ENCODE results near the gene PRKCE. TPM values are rescaled to one million over a fixed set of nuclear protein-coding genes. Genes with fewer than 3 reads are reported as not detected.

The PRKCE gene
- total RNA-seq, 1 donor from 2014 or later, result 15.7 TPM

- no peak for DNase-seq
These were observed 496.3 kb downstream of the PRKCE start for GRCh38 chr2:46147626-46148368.

DNA sequence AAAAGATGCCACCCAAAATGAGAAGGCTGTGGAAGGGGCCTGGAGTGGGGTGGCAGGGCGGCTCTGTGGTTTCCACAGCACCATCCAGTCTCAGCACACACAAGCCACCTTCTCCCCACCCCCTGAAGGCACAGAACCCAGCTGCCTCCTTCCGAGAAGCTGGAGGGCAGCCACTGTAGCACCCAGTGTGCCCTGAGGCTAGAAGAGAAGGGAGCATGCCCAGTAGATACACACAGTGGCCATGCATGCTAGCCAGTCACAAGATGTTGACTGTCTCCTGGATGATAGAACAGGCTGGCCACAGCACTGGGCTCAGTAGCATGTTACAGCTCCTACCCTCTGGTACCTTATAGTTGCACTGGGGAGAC is 496.9 kb downstream of the PRKCE start:
- no peak for DNase-seq

DNA sequence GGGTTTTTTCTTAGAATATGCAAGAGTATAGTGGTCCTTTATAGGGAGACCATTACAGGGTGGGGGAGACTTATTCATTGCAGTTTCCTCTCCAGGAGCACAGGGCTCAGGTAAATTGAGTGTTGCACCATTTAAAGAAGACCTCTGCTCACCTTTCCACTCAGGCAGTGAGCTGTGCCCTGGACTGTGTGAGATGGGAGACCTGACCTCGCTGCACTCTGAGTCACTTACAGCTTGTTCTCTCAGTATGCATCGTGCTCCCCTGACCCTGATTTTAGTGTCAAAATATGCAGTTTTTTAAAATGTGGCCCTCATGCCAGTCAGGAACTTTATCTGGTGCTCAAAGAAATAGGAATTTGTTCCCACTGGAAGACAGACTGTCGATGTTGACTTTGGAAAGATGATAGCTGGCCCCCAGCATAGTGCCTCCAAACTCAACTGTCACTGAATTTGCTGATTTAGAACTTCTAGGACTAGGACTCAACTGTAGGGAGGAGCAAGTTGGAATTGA is 499.0 kb downstream of the PRKCE start:
- no peak for DNase-seq

DNA sequence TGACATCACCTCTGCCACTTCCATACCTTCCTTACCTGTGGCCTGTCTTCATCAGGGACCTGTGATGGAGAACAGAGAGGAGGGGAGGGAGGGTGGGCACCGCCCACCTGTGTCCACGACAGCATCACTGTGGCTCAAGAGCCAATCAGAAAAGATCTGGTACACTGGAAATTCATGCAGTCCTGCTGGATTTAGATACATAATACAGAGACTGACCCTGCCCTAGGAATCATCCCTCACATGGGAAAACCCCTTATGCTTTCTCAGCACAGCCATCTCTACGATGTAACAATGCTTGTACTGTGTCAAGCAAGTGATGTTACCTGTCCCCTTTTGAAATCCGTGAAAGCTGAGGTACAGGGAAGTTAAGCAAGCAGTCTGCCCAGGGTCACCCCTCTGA is 500.1 kb downstream of the PRKCE start:
- no peak for DNase-seq

GRCh38 chr2:46153996-46154753 is 502.7 kb downstream of the PRKCE start:
- DNase-seq, result no peak

GRCh38 chr2:46157072-46157965 is 505.8 kb downstream of the PRKCE start:
- no peak for DNase-seq

GRCh38 chr2:46157966-46158310 is 506.5 kb downstream of the PRKCE start:
- no peak for DNase-seq

- no peak for DNase-seq
These were observed 507.2 kb downstream of the PRKCE start for GRCh38 chr2:46158661-46159060.

- DNase-seq, result no peak
These were observed 508.9 kb downstream of the PRKCE start for GRCh38 chr2:46160326-46160725.

GRCh38 chr2:46161315-46161714 is 509.8 kb downstream of the PRKCE start:
- DNase-seq, result no peak

DNA sequence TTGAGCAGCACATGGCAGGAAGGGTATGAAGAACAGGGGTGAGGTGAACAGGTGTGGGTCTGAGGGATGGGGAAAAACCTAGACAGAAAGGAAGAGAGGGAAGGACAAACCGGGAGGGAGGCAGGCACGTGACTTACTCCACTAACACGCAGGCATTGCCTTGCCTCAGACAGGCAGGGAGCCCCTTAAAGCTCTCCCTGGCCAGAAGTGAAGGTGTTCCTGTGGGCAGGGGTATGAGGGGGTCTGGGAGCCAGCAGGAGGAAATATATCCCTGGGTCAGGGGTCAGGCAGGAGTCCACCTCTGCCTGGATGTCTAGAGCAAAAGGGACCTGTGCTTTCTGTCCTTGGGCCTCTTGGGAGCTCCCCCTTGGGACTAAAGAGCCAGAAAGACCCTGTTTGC is 510.4 kb downstream of the PRKCE start:
- no peak for DNase-seq

DNA sequence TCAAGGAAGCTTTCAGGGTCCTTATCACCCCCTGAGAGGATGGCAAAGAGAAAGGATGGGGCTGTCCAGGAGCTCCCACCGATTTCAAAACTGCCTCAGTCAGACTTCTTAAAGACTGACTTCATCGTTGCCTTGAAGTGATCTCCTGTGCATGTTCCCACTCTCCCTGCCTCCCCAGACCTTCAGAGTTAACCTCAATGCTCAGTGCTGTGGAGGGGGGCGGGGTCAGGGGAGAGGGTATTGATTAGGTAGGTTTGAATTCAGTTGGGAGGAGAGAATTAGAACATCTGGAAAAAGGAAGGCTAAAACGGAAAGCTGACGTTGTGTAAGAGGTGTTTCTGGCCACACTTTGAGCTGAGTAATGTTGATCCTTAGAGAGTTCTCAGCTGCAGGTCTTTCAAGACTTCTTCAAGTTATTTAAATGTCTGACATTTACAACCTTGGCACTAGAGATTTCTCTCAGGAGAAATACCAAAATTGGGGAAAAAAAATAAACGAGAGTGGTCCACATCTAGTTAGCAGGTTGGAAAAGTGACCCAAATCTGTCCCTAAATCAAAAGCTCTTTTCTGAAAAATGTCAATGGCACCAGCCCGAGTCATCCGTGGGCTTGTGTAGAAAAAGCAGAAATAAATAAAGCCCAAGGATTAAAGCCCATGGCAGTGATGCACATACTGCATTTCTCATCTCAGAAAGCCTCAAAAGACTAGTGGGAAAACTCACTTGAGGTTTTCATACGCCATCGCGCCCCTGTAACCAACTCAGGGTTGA is 511.0 kb downstream of the PRKCE start:
- DNase-seq, result peak; percentile 41

- DNase-seq, result no peak
These were observed 511.6 kb downstream of the PRKCE start for GRCh38 chr2:46163098-46163430.

DNA sequence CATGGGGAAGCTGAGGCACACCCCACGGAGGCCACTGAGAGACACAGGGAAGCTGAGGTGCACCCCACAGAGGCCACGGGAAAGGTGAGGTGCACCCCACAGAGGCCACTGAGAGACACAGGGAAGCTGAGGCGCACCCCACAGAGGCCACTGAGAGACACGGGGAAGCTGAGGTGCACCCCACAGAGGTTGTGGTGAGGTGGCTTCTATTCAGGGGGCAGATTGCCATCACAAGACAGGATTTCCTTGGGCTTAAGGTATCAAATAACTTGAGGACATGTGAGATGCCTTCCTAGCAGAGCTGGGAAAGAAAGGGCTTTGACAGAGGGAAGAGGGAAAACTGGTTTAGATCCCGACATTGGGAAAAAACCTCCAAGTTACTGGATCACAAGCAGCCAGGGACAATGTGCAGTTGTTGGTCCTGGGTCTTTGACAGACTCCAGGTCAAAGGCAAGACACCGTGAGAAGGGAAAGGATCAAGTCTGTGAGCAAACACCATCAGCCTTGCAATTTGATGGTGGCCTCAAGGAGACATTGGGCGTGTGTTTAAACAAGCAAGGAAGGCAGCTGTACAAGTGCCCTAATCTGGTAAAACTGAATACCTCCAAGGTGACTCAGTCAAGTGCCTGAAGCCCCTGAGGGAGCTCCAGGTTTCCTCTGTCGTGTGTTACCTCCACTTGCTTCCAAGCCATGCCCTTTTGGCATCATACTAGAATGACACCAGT is 512.5 kb downstream of the PRKCE start:
- DNase-seq, result no peak

DNA sequence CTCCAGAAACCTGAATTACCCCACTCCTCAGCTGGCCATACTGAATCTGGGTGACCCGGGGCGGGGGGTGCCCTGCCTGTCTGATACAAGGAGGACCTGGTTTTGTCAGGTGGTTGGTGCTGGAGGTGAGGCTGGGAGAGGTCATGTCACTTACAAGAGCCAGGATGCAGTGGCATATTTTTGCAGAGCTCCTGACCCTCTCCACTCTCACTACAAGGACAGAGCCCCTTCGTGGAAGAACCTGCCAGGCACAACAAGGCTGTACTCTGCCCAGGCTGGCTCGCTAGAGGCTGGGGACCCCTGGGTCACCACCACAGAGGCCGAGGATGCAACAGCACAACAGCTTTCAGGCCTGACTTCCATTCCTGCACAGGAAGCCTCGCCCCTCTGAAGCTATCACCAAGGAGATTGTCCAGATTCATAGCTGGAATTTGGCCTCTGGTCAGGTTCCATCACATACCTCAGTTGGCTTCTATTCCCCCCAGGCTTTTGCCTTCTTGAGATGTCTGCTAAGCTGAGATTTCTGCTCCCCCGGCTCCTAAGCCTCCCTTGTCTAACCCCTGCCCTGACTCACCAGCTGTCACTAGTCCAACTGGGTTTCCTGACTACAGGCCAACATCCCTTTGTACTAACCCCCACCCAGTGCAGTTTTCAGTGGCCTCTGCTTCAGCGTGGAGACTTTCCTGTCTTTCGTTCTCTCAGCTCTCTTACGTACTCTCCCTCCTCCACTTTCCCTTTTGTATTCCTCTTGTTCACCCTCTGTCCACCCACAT is 513.2 kb downstream of the PRKCE start:
- DNase-seq, result peak; percentile 72

- DNase-seq, result no peak
These were observed 514.4 kb downstream of the PRKCE start for GRCh38 chr2:46165916-46166315.

GRCh38 chr2:46167406-46167805 is 515.9 kb downstream of the PRKCE start:
- DNase-seq, result no peak

DNA sequence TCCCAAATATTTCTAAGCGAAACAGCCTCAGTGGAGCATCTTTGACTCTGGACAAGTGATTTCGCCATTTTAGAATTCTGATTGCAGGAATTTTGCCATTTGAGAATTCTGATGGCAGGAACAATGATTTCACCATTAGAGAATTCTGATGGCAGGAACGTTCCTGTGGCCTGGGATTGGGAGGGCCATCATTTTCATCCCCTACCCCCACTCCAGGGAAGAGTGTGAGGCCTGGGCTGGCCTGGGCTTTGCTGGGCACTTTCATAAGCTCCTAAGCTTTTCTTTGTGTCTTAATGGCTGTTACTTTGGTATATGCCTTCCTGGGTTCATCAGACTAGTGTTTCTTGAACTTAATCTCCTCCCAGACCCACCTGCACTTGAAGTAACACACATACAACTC is 516.4 kb downstream of the PRKCE start:
- no peak for DNase-seq

DNA sequence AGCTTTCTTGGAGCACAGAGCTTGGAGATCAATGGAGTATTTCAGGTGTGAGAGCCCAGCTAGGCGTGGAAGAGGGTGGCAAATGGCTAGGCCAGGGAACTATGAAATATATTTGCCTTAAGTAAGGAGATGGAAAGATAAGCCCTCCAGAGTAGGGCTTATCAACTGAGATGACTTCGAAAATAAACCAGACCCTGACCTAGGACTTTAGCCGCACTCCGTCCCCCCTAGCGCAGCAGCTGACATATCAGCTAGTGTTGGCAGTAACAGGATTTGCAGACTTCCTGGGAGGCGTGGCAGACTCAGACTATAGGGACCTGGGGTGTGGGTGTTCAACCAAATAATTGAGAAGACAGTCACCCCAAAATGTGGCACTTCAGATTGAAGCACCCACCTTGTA is 518.0 kb downstream of the PRKCE start:
- DNase-seq, result no peak

GRCh38 chr2:46170026-46170425 is 518.6 kb downstream of the PRKCE start:
- DNase-seq, result no peak

Data from tongue (tissue), 2 donors.